Activated CD8-positive, alpha-beta T cell treated with anti-CD3 and anti-CD28 coated beads, Interleukin-2, amount 10 ng/mL, durations not matched to agents 7 days and 5 days (primary cell): ENCODE results near the gene CFAP52. TPM values are rescaled to one million over a fixed set of nuclear protein-coding genes. Genes with fewer than 3 reads are reported as not detected.
"Not testable (repeated sequence)": the region's sequence is repeated elsewhere in the genome, so short reads cannot be mapped to it uniquely, and the experiment has no call there.

Experiments used
- ATAC-seq: fragments of 150-1000 bp; cut with Tn5 transposase; one replicate; pipeline ENCODE4 v1.10.0; 2021; ENCODE audit warnings: moderate library complexity
- CTCF ChIA-PET: fragments of 350-600 bp; sonication (Branson Sonifier 250); formaldehyde crosslinking; loops from one replicate; lab custom pipeline; 2021; ENCODE audit warnings: antibody characterized with exemption; lab: Charles Lee
- POLR2A ChIA-PET: fragments of 350-600 bp; sonication (Branson Sonifier 250); formaldehyde crosslinking; loops from one replicate; lab custom pipeline; 2021; ENCODE audit warnings: antibody characterized with exemption; lab: Charles Lee
- DNase-seq: peaks from one replicate; pipeline ENCODE4 v3.0.0-alpha.2; 2020
- H3K27ac Mint-ChIP-seq: one replicate; pipeline ENCODE4 v1.8.0; 2021; ENCODE audit warnings: mild to moderate bottlenecking, mixed read lengths
- H3K27me3 Mint-ChIP-seq: one replicate; pipeline ENCODE4 v1.8.0; 2021; ENCODE audit warnings: low read depth, mixed read lengths
- H3K36me3 Mint-ChIP-seq: one replicate; pipeline ENCODE4 v1.8.0; 2021; ENCODE audit warnings: low read depth, mixed read lengths
- H3K4me1 Mint-ChIP-seq: one replicate; pipeline ENCODE4 v1.8.0; 2021; ENCODE audit warnings: low read depth, mixed read lengths
- H3K4me3 Mint-ChIP-seq: one replicate; pipeline ENCODE4 v1.8.0; 2021; ENCODE audit warnings: mild to moderate bottlenecking, mixed read lengths
- H3K9me3 Mint-ChIP-seq: one replicate; pipeline ENCODE4 v1.8.0; 2022; ENCODE audit warnings: mixed read lengths; ENCODE audit not compliant: insufficient read depth
- total RNA-seq, 2 experiments: library from RNA; stranded (reverse); gene quantifications; one replicate each; pipeline ENCODE4 v1.2.3, GENCODE V29; 2021

Gene CFAP52
- total RNA-seq, 2 experiments from 2014 or later, result not detected

DNA sequence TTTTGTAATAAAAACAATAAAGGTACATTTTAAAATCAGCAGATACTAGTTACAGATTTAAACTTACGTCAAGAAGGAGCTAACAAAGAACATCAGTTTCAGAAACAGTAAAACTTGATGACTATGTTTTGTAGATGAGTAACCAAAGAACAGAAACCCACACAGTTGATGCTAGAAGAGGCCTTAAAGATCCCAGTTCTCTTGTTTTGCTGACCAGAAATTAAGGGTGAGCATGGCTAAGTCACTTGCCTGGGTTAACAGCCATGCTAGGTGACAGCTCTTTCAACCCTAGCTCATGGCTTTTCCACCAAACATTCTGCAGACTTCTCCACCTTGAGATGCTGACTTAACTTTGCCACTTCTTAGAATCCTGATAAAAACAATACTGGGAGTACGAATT lies 27.2 kb upstream of the CFAP52 start:
- DNase-seq (no peak), ATAC-seq (no peak)
- no peaks in the 10 kb centered on the region for H3K4me1 Mint-ChIP-seq
- ChIA-PET CTCF (interaction anchor here (1.2 kb wide), 1 partner anchor 10 kb away, joined by 4 read pairs; no protein-coding TSS in a partner anchor), POLR2A (no interaction called here)
- H3K9me3 Mint-ChIP-seq, result no peaks in the 10 kb centered on the region
- H3K36me3 Mint-ChIP-seq, result peaks cover 10% of the 10 kb centered on the region
- H3K27me3 Mint-ChIP-seq, result no peaks in the 10 kb centered on the region
- H3K4me3 Mint-ChIP-seq, result no peak overlapping the region
- H3K27ac Mint-ChIP-seq, result no peak overlapping the region

DNA sequence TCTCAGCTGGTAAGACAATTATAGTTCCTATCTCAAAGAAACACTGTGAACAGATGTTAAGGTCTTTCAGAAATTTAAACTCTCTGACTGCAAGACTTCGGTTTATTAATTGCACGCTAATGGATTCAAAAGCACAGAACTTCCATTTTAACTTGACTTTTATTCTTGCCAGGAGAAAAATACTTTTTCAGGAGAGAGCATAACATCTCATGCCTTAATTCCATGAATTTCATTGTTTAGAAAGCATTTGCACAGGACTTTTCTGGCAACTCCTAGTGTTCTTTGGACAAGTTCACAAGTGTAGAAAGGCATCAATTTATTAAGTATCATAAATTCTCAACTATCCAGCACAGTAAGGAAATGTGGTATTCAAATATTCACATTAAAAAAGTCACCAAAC lies 23.3 kb upstream of the CFAP52 start:
- Mint-ChIP-seq H3K4me3 (no peak overlapping the region), H3K36me3 (peaks cover 9% of the 10 kb centered on the region), H3K27ac (no peak overlapping the region)

GRCh38 chr17:9553596-9553995 lies 22.8 kb upstream of the CFAP52 start:
- DNase-seq (no peak), ATAC-seq (no peak)
- CTCF ChIA-PET, result interaction anchor here (3.6 kb wide), 1 partner anchor 22 kb away, joined by 19 read pairs; the partner anchor contains the start of genes CFAP52 and STX8
- Mint-ChIP-seq H3K27me3 (no peaks in the 10 kb centered on the region), H3K27ac (no peak overlapping the region), H3K4me3 (no peak overlapping the region), H3K9me3 (no peaks in the 10 kb centered on the region), H3K4me1 (no peaks in the 10 kb centered on the region), H3K36me3 (peaks cover 9% of the 10 kb centered on the region)
- POLR2A ChIA-PET, result no interaction called here

More for the DNA sequence above, 23.3 kb upstream of the CFAP52 start:
- POLR2A ChIA-PET, result no interaction called here
- DNase-seq (no peak), ATAC-seq (no peak)
- no peaks in the 10 kb centered on the region for H3K9me3 Mint-ChIP-seq
- H3K27me3 Mint-ChIP-seq, result no peaks in the 10 kb centered on the region
- H3K4me1 Mint-ChIP-seq, result no peaks in the 10 kb centered on the region
- CTCF ChIA-PET, result no interaction called here

- ATAC-seq, H3K36me3 Mint-ChIP-seq, H3K27me3 Mint-ChIP-seq, H3K4me1 Mint-ChIP-seq, H3K27ac Mint-ChIP-seq, POLR2A ChIA-PET, H3K9me3 Mint-ChIP-seq, H3K4me3 Mint-ChIP-seq: not testable (repeated sequence)
- DNase-seq, result peak; percentile 68
- CTCF ChIA-PET, result interaction anchor here (0.9 to 3.6 kb wide), 4 partner anchors 21 to 559 kb away, joined by 3 to 19 read pairs (median 4); partner anchors contain the start of genes CFAP52 and STX8
Measured at GRCh38 chr17:9554715-9555114, 21.7 kb upstream of the CFAP52 start.

DNA sequence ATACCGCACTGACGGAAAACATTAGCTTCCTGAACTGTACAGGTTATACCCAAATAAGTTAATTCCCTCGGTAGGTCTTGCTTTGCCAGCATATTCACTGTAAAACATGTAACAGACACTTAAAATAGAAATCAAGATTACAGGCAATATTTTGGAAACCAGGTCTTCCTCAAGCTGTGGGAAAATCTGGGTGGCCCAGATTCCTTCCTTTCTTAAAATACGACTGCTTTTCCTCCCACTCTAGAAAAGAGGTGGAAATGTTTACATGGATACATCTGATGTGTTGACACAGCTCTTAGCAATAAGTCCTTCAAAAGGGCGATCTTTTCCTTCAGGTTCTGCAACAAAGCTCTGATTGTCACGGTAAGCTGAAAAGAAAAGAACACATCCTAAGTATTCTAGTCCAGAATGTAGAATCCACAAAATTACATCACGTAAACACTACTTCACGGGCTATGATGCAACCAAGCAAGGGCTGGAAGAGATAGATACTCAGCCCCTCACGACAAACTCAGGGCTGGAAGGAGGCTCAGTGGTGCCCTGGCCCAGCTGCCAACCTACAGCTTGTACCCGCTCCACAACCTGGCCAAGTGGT lies 19.2 kb upstream of the CFAP52 start:
- no peak for DNase-seq
- Mint-ChIP-seq H3K4me1 (no peaks in the 10 kb centered on the region), H3K27ac (no peak overlapping the region), H3K9me3 (no peaks in the 10 kb centered on the region), H3K4me3 (no peak overlapping the region), H3K36me3 (peaks cover 6% of the 10 kb centered on the region), H3K27me3 (no peaks in the 10 kb centered on the region)
- POLR2A ChIA-PET, result no interaction called here
- no peak for ATAC-seq
- CTCF ChIA-PET, result interaction anchor here (0.7 to 3.6 kb wide), 3 partner anchors 8 to 20 kb away, joined by 3 to 19 read pairs (median 4); partner anchors contain the start of genes CFAP52 and STX8

DNA sequence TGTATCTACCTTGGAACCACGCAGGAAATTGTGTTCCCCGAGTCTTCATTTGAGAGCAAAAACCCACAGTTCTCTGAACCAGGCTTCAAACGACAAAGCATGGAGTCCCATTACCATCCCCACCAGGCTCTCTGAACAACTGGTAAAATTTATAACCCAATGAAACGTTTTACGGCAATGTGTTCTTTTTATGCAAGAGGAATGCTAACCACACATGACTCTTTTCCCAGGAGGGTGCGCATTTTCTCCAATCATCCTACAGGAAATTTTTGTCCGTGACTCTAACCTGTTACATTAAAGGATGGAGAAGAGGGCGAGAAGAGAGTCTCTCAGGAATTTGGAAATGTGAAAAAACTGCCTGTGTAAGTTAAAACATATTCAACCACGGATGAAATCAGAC lies 18.6 kb upstream of the CFAP52 start:
- no peak for ATAC-seq
- CTCF ChIA-PET, result interaction anchor here (0.7 to 1.0 kb wide), 2 partner anchors 8 to 20 kb away, joined by 3 to 4 read pairs; no protein-coding TSS in a partner anchor
- no peaks in the 10 kb centered on the region for H3K4me1 Mint-ChIP-seq

DNA sequence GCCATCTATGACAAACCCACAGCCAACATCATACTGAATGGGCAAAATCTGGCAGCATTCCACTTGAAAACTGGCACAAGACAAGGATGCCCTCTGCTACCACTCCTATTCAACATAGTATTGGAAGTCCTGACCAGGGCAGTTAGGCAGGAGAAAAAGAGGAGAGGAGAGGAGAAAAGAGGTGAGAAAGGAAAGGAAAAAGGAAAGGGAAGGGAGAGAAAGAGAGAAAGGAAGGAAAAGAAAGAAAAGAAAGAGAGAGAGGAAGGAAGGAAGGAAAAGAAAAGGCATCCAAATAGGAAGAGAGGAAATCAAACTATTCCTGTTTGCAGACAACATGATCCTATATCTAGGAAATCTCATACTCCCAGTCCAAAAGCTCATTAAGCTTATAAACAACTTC lies 12.3 kb upstream of the CFAP52 start:
- ChIA-PET CTCF (no interaction called here), POLR2A (no interaction called here)
- no peak overlapping the region for H3K4me3 Mint-ChIP-seq
- no peaks in the 10 kb centered on the region for H3K9me3 Mint-ChIP-seq
- no peaks in the 10 kb centered on the region for H3K27me3 Mint-ChIP-seq
- peaks cover 30% of the 10 kb centered on the region for H3K36me3 Mint-ChIP-seq
- no peak for ATAC-seq
- no peak for DNase-seq
- H3K27ac Mint-ChIP-seq, result no peak overlapping the region
- peaks cover 16% of the 10 kb centered on the region for H3K4me1 Mint-ChIP-seq

More for the DNA sequence above, 18.6 kb upstream of the CFAP52 start:
- Mint-ChIP-seq H3K4me3 (no peak overlapping the region), H3K27ac (no peak overlapping the region), H3K36me3 (peaks cover 9% of the 10 kb centered on the region), H3K9me3 (no peaks in the 10 kb centered on the region), H3K27me3 (no peaks in the 10 kb centered on the region)
- DNase-seq, result no peak
- POLR2A ChIA-PET, result no interaction called here

- DNase-seq (no peak), ATAC-seq (no peak)
- H3K9me3 Mint-ChIP-seq, result no peaks in the 10 kb centered on the region
- H3K4me3 Mint-ChIP-seq, result no peak overlapping the region
- H3K4me1 Mint-ChIP-seq, result peaks cover 16% of the 10 kb centered on the region
- ChIA-PET POLR2A (no interaction called here), CTCF (interaction anchor here (1.3 to 2.7 kb wide), 2 partner anchors 9 to 11 kb away, joined by 4 to 13 read pairs; partner anchors contain the start of gene CFAP52)
- no peaks in the 10 kb centered on the region for H3K27me3 Mint-ChIP-seq
- peak overlapping the region; percentile 53 for H3K27ac Mint-ChIP-seq
- peaks cover 30% of the 10 kb centered on the region for H3K36me3 Mint-ChIP-seq
Measured at GRCh38 chr17:9566067-9566466, 10.4 kb upstream of the CFAP52 start.

- H3K9me3 Mint-ChIP-seq, ATAC-seq, DNase-seq, H3K4me3 Mint-ChIP-seq, POLR2A ChIA-PET, H3K27ac Mint-ChIP-seq, H3K27me3 Mint-ChIP-seq: not testable (repeated sequence)
- CTCF ChIA-PET, result interaction anchor here (2.7 kb wide), 1 partner anchor 11 kb away, joined by 13 read pairs; the partner anchor contains the start of gene CFAP52
- H3K36me3 Mint-ChIP-seq, result peaks cover 30% of the 10 kb centered on the region
- H3K4me1 Mint-ChIP-seq, result peaks cover 16% of the 10 kb centered on the region
Measured at GRCh38 chr17:9566739-9567138, 9.7 kb upstream of the CFAP52 start.

GRCh38 chr17:9568004-9568403 lies 8.4 kb upstream of the CFAP52 start:
- DNase-seq (no peak), ATAC-seq (no peak)
- ChIA-PET POLR2A (no interaction called here), CTCF (no interaction called here)
- Mint-ChIP-seq H3K27ac (no peak overlapping the region), H3K36me3 (peaks cover 26% of the 10 kb centered on the region), H3K27me3 (no peaks in the 10 kb centered on the region), H3K4me3 (no peak overlapping the region), H3K4me1 (peaks cover 16% of the 10 kb centered on the region), H3K9me3 (no peaks in the 10 kb centered on the region)

DNA sequence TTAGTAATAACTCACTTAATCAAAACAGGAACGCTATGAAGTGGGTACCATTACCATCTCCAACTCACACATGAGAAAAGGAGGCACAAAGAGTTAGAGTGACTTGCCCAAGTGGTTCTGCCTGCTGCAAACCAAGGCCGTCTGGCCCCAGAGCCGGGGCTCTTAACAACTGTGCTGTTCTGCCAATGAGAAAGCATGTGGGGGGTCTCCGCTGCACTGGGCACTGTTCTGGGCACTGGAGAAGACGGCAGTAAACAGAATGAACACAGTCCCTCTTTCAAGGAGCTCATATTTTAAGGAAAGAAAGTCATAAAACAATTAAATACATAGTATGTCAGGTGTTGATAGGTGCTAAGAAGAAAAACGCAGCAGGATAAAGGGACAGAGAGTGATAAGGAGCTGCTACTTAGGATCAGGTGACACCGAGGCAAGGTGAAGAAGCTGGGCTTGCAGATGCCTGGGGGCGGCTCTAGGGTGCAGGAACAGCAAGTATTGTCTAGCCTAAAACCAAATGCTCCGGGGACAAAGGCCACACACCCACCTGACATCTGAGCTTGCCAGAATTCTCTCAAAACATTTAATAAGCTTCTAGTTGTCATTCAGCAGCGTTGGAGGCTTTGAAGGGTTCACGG lies 7.4 kb upstream of the CFAP52 start:
- Mint-ChIP-seq H3K27me3 (no peaks in the 10 kb centered on the region), H3K9me3 (no peaks in the 10 kb centered on the region), H3K4me3 (no peak overlapping the region), H3K27ac (no peak overlapping the region), H3K4me1 (peaks cover 20% of the 10 kb centered on the region), H3K36me3 (peaks cover 21% of the 10 kb centered on the region)
- ChIA-PET POLR2A (no interaction called here), CTCF (no interaction called here)
- ATAC-seq (no peak), DNase-seq (no peak)

DNA sequence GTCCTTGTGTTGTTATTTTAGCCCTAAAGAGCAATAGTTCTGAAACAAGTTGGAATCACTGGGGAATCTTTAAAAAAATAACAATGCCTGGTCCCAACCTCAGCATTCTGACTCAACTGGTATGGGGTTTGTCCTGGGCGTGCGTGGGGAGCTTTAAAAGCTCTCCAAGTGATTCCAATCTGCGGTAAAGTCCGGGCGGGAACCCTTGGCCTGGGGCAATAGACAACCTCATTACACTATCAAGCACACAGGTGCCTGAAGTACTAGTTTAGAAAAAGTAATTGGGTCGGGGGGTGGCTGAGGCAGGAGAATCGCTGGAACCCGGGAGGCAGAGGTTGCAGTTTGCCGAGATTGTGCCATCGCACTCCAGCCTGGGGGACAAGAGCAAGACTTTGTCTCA lies 5.2 kb upstream of the CFAP52 start:
- Mint-ChIP-seq H3K27me3 (no peaks in the 10 kb centered on the region), H3K9me3 (no peaks in the 10 kb centered on the region), H3K4me3 (no peak overlapping the region), H3K36me3 (peaks cover 11% of the 10 kb centered on the region), H3K4me1 (peaks cover 17% of the 10 kb centered on the region), H3K27ac (no peak overlapping the region)
- no peak for DNase-seq
- ChIA-PET POLR2A (no interaction called here), CTCF (no interaction called here)
- no peak for ATAC-seq
